HG03135 (cell line): ENCODE data around the gene TERB1.

Source experiments
- ATAC-seq: cut with Tn5 transposase; IDR thresholded peaks from one replicate; pipeline ENCODE4 v1.9.1; 2021; ENCODE audit warnings: mild to moderate bottlenecking, moderate library complexity; ENCODE audit not compliant: unreplicated experiment

Gene TERB1

DNA sequence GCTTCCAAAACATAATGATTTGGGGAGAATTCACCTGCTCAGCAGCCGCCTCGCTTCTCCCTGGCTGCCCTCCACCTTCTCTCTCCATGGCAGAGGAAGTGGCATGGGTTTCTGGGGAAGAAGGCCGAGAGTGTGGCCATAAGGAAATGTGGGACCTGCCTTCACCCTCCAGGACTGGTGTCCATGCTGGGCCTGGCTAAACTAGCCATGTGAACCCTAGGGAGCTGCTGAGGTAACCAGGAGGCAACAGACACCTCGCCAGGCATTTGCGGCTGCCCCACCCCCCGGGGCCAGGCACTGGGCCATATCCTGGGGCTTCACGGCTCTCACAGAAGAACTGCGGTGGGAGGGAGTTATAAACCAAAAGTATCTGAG is 94.9 kb downstream of the TERB1 start:
- no peak for ATAC-seq

- no peak for ATAC-seq
These were observed 95.4 kb downstream of the TERB1 start for GRCh38 chr16:66705790-66706505.
